Sciatic nerve (tissue), 2 donors: ENCODE data around the gene WFDC5. TPM values are rescaled to one million over a fixed set of nuclear protein-coding genes. Genes with fewer than 3 reads are reported as not detected.

Experiments used
- ATAC-seq: fragments of 200-7000 bp; cut with Tn5 transposase; one replicate; pipeline ENCODE4 v1.9.1; 2020; ENCODE audit warnings: mild to moderate bottlenecking, moderate library complexity
- DNase-seq: peaks from one replicate; pipeline ENCODE4 v3.0.0-alpha.2; 2020; ENCODE audit warnings: low spot score
- intact Hi-C: fragments of 100-400 bp; cut with DNase I; formaldehyde crosslinking; loops from one replicate; pipeline ENCODE4 v1.14.2; 2022
- total RNA-seq: library from RNA; stranded (reverse); fragmentation: NEBNext Ultra II Directional; extraction: Animal tissue kit (Norgen Biotek cat#: 25700); gene quantifications from one replicate; pipeline ENCODE4 v1.2.1, GENCODE V29; 2021
- donor health status: DM: no; HTN: no; CAD: no.
- donor health status: DM: no; HTN: no; CAD: no.

The WFDC5 gene
- total RNA-seq, 1 donor from 2014 or later: not detected

DNA sequence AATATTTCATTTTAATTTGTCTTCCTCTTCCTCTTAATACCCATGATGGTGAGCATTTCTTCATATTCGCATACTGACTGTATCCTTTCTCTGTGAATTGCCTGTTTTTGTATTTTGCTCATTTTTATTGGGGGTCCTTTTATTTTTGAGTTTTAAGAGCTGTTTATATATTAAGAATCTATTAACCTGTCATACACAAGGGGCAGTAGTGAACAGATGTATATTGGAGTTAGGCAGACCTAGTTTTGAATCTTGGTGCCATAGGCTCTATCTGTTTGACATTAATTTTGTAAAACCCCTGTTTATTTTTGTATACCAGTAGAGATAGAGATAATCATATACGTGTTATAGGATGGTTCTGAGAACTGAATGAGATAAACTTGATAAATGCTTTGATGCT is 3.1 kb upstream of the WFDC5 start:
- DNase-seq: no peak
- intact Hi-C loops: no loop called here
- no peak for ATAC-seq

DNA sequence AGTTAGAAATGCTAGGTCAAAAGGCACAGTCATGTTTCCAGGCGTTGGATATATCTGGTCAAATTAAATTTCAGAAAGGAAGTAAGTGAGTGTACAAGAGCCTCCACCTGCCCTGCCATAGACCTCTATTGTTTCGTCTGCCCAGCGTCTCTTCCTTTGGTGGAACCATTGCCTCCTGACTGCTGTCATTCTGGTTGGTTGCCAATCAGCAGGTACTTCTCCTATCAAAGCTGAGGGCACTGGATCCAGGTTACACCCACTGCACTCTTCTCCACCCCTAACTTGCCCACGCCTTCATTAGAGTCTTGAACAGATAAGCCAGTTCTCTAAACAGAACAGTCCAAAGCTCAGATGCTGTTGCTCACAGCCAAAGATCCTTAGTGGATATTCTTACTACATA is 2.6 kb upstream of the WFDC5 start:
- no peak for ATAC-seq
- intact Hi-C loops: no loop called here
- no peak for DNase-seq

GRCh38 chr20:45115829-45116228 is 855 bp upstream of the WFDC5 start:
- no peak for DNase-seq
- intact Hi-C loops: no loop called here
- no peak for ATAC-seq

- intact Hi-C loops: no loop called here
- DNase-seq (peak; percentile 23), ATAC-seq (no peak)
Observed at GRCh38 chr20:45115386-45115774, 406 bp upstream of the WFDC5 start.

GRCh38 chr20:45113865-45114264 is 1.1 kb downstream of the WFDC5 start:
- intact Hi-C loops: no loop called here
- DNase-seq (no peak), ATAC-seq (no peak)

- intact Hi-C loops: no loop called here
- DNase-seq (no peak), ATAC-seq (no peak)
Observed at GRCh38 chr20:45112754-45113153, 2.2 kb downstream of the WFDC5 start.

DNA sequence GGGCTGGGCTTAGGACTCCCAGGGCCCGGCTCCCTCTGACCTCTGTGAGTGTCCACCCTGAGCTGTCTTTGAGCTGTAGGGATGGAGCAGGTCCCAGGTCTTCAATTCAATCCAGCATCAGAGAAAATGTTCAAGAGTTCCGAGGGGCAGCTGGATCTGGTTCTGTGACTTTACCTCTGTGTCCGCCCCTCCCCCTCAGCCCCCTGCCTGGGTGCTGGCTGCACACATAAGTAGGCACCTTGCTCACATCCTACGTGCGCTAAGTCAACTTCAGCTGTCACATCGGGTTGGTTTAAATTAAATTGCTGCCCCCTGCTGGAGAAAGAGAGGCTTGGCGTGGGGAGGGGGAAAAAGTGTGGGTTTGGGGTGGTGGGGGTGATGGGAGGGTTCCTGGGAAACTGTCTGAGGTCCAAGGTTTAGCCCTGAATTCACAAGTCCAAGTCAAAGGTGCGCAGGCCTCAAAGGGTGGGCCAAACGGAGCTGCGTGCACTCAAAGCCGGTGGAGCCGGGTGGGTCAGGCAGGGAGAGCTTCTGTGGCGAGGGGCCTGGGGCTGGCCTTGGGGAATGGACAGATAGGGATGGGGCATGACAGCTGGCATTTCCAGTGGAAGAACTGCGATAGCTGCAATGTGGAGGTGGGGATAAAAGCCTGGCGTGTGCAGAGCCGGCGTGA is 3.0 kb downstream of the WFDC5 start:
- intact Hi-C loops: no loop called here
- DNase-seq (no peak), ATAC-seq (no peak)

GRCh38 chr20:45111285-45111684 is 3.7 kb downstream of the WFDC5 start:
- ATAC-seq (no peak), DNase-seq (no peak)
- intact Hi-C loops: no loop called here

DNA sequence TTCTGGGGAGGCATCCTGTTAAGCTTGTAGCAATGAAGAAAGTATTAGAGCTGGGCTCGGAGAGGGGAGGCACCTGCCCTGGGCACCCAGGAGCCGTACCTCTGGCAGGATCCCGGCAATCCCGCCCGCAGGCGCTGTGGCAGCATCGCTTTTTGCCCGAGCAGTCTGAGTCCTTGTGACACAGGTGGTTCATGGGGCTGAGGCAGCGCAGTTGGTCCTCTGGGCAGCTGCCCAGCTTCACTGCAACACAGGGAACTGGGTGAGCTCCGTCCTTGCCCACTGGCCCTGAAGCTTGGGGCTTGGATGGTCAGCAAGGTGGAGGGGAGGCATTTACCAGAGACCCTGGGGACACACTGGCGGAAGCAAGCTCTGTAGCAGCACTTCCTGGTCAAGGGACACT is 4.7 kb downstream of the WFDC5 start:
- DNase-seq: peak; percentile 34
- intact Hi-C loops: no loop called here
- ATAC-seq: no peak

DNA sequence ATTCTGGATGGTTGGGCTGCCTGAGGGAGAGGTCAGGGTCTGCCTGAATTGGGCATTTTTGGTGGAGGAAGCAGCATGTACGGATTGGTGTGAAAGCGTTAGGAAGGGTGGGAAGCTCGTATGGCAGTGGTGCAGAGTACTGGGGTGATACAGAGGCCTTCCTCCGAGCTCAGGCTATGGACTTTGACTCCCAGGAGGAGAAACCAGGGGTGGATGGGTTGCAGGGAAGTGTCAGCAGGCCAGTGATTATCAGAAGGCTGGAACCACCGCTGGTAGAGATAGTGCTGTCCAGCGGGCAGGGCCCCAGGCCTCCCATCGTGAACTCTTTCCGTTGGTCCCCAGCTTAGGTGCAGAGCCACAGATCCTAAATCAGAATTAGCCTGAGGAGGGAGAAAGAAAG is 5.3 kb downstream of the WFDC5 start:
- intact Hi-C loops: no loop called here
- DNase-seq (no peak), ATAC-seq (no peak)

DNA sequence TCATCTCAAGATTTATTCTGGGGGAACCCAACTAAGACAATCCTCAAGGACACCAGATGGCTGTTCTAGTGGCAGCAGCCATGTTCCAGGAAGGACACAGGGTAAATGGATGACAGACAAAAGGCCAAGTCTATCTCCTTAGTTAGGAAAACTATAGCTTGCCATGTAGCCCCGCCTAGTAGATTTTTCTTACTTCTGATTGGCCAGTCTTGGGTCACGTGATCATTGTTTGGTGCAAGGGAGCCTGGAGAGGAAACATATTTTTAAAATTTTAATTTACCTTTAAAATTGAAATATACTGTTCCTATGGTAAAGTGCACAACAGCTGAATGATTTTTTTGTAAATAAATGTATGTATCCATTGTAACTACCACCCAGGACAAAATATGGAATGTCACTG is 9.7 kb downstream of the WFDC5 start:
- intact Hi-C loops: no loop called here
- no peak for ATAC-seq
- no peak for DNase-seq

GRCh38 chr20:45104786-45105185 is 10.2 kb downstream of the WFDC5 start:
- intact Hi-C loops: no loop called here
- ATAC-seq: no peak

DNA sequence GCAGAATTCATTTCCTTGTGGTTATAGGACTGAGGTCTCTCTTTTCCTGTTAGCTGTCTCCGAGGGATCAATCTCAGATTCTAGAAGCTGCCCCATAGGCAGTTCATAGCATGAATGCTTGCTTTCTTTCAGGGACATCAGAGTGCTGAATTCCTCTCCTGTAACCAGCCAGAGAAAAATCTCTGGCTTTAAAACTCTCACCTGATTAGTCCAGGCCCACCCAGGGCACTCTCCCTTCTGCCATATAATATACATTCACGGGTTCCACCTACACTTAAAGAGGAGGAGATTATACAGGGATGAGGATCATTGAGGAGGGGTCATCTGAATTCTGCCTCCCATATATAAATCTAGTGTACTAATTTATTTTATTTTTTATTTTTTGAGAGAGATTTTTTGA is 11.9 kb downstream of the WFDC5 start:
- intact Hi-C loops: no loop called here
- ATAC-seq (no peak), DNase-seq (no peak)

More at GRCh38 chr20:45104786-45105185, 10.2 kb downstream of the WFDC5 start:
- no peak for DNase-seq

DNA sequence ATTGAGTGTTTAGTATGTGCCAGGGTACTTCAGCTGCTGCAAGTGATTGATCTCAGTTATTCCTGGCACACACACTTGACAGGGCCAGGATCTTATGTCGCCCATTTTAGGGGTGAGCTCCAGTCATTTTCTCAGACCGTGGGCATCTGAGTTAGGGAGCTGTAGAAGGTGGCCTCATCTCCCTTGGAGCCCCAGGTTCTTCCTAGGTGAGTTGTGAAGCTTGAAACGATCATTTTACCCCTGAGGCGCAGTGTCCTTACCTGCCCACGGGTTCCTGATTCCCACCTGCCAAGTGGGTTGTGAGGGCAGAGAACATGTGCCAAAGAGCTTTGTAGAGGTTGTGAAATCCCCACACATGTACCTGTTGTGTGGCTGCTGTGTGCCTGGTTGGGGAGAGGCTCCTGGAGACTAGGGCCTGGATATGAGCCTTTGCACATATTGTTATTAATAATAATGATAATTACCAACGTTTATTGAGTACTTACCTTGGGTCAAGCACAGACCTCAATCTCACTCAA is 13.6 kb downstream of the WFDC5 start:
- DNase-seq (no peak), ATAC-seq (no peak)
- intact Hi-C loops: no loop called here

DNA sequence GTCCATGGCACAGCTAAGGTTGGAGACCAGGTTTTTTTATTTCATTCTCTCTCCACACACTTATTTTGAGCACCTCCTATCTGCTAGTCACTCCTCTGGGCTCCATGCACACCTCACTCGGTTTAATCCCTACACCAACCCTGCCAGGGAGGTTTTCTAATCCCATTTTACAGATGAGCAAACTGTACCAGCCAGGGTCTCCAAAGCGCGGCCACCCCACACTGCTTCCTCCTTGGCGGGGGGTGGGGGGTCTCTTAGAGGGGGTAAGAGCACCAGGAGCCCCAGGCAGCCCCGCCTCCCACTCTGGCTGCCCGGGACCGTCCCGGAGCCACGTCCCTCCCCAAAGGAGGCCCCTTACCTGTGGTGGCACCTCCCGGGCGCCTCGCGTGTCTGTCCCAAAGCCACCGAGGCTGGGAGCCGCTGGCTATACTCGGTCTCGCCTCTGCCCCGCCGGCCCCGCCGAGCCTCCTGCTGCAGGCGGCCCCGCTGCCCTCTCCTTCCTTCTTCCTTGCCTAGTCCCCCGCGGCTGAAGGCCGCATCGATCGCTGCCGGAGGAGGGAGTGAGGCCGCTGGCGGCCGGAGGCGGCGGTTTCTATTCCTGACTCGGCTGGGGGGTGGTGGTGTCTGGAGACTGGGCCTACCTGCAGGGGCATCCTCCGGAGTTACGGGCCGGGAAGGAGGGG is 14.3 kb downstream of the WFDC5 start, which contains the start of gene KCNS1:
TSS of gene KCNS1 (minus strand) at position 565 of the 683 bp plus-strand sequence. CDS start 1,891 bp downstream, outside the sequence.
- no peak for DNase-seq
- no peak for ATAC-seq
- intact Hi-C loops: no loop called here

DNA sequence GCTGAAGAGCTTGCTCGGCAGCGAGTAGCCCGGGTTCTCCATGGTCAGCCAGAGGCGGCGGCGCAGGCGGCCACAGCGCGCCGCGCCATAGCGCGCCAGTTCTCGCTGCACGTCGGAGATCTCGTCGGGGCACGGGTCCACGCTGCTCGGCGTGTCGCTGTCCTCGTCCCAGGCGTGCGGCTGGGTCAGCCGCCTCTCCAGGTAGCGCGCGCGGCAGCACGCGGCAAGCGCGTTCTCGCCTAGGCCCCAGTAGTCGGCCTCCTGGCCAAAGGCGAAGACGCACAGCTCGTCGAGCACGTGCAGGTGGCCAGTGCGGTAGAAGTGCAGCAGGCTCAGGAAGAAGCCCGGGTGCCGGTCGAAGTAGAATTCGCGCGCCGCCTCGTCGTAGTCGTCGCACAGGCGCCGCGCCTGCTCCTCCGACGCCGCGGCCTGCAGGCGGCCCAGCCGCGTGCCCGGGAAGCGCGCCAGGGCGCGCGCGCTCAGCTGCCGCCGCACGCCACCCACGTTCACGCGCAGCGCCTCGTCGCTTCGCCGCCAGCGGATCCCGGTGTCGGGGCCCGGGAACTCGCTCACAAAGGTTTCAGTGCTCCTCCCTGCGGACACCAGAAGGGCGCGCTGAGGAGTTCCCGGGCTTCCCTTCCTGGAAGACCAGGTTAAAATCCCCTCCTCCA is 16.7 kb downstream of the WFDC5 start:
- no peak for ATAC-seq
- DNase-seq: no peak
- intact Hi-C loops: loop anchor here (5.0 kb wide), 1 partner anchor 56 kb away; no protein-coding TSS in a partner anchor

DNA sequence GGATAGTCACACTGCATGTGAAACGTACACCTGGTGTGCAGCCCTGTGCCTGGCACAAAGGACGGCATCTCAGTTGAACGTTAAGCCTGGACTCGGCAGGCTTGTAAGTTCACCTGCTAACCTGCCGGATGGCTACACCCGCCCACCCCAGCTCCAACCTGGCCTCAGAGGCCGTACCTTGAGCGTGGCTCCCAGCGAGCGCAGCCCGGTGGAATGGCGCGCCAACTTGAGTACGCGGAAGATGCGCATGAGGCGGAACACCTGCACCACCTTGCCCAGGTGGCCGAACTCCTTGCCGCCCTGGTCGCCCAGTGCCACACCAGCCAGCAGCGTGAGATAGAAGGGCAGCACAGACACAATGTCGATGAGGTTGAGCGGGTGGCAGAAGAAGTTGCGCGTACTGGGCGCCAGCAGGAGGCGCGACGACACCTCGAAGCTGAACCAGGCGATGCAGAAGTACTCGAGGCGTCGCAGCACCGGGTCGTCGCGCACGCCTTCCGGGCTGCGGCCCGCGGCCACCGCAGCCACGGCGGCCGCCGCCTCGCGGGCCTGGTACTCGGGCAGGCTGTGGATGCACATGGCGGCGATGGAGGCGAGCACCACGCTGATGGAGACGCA is 17.4 kb downstream of the WFDC5 start:
- ATAC-seq (peak; percentile 37), DNase-seq (no peak)
- intact Hi-C loops: loop anchor here (5.0 kb wide), 1 partner anchor 55 kb away; no protein-coding TSS in a partner anchor

GRCh38 chr20:45096781-45097180 is 18.2 kb downstream of the WFDC5 start:
- ATAC-seq (no peak), DNase-seq (no peak)
- intact Hi-C loops: loop anchor here (5.0 kb wide), 1 partner anchor 54 kb away; no protein-coding TSS in a partner anchor

DNA sequence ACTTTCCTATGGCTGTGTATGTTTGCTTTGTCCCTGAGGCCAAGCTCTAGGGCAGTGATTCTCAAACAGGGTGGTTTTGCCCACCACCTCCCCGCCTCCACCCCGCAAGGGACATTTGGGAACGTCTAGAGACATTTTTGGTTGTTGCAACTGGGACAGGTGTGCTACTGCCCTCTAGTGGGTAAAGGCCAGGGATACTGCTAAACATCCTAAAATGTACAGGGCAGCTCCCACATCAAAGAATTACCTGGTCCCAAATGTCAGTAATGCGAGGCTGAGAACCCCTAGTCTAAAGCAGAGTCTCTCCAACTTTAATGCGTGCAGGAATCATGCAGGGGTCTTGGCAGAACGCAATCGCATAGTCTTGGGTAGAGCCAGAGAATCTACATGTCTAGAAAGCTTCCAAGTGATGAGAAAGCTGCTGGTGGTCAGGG is 19.2 kb downstream of the WFDC5 start:
- DNase-seq (peak; percentile 71), ATAC-seq (peak; percentile 64)
- intact Hi-C loops: loop anchor here (5.0 kb wide), 1 partner anchor 54 kb away; no protein-coding TSS in a partner anchor
